HG03354 (cell line): ENCODE results near the gene CD82.
"Not testable (repeated sequence)": the region's sequence is repeated elsewhere in the genome, so short reads cannot be mapped to it uniquely, and the experiment has no call there.

Source experiments
- ATAC-seq: cut with Tn5 transposase; IDR thresholded peaks from one replicate; pipeline ENCODE4 v1.9.1; 2021; ENCODE audit warnings: mild to moderate bottlenecking; ENCODE audit not compliant: unreplicated experiment, poor library complexity, severe bottlenecking

CD82 gene

GRCh38 chr11:44627165-44627789 lies 61.8 kb downstream of the CD82 start:
- ATAC-seq: no peak

- ATAC-seq: peak; percentile 42
Measured at GRCh38 chr11:44627911-44628729, 62.7 kb downstream of the CD82 start.

- peak; percentile 6 for ATAC-seq
Measured at GRCh38 chr11:44628730-44629700, 63.6 kb downstream of the CD82 start.

GRCh38 chr11:44629732-44630345 lies 64.4 kb downstream of the CD82 start:
- ATAC-seq: no peak

GRCh38 chr11:44630511-44631210 lies 65.2 kb downstream of the CD82 start:
- no peak for ATAC-seq

GRCh38 chr11:44631831-44632230 lies 66.4 kb downstream of the CD82 start:
- no peak for ATAC-seq

- ATAC-seq: no peak
Measured at GRCh38 chr11:44632466-44633123, 67.1 kb downstream of the CD82 start.

GRCh38 chr11:44633641-44634040 lies 68.2 kb downstream of the CD82 start:
- no peak for ATAC-seq

- no peak for ATAC-seq
Measured at GRCh38 chr11:44634401-44635281, 69.2 kb downstream of the CD82 start.

- no peak for ATAC-seq
Measured at GRCh38 chr11:44637487-44637886, 72.0 kb downstream of the CD82 start.

- no peak for ATAC-seq
Measured at GRCh38 chr11:44638032-44638431, 72.6 kb downstream of the CD82 start.

- no peak for ATAC-seq
Measured at GRCh38 chr11:44643217-44643616, 77.8 kb downstream of the CD82 start.

GRCh38 chr11:44645827-44646226 lies 80.4 kb downstream of the CD82 start:
- no peak for ATAC-seq

GRCh38 chr11:44647255-44647955 lies 81.9 kb downstream of the CD82 start:
- not testable (repeated sequence) for ATAC-seq

- no peak for ATAC-seq
Measured at GRCh38 chr11:44648109-44648508, 82.6 kb downstream of the CD82 start.

GRCh38 chr11:44651535-44652155 lies 86.2 kb downstream of the CD82 start:
- ATAC-seq: no peak
